Natural killer cell (primary cell): ENCODE data around the gene CNTN2. TPM values are rescaled to one million over a fixed set of nuclear protein-coding genes. Genes with fewer than 3 reads are reported as not detected.

ENCODE experiments used
- ATAC-seq, 3 donors: fragments of 150-1000 bp in 2 of 3; fragments of 200-7000 bp in 1 of 3; cut with Tn5 transposase; 1 replicate in 1 of 3; 2 replicates in 2 of 3; pipeline ENCODE4 v1.10.0; 2021; ENCODE audit warnings: mild to moderate bottlenecking in 2 of 3, moderate library complexity in 2 of 3
- DNase-seq, 2 donors: peaks; one replicate each; pipeline versions ENCODE4 v3.0.0 to v3.0.0-alpha.2; 2013 to 2021; ENCODE audit warnings: mixed read lengths in 1 of 2
- H3K27ac ChIP-seq: one replicate; pipeline ENCODE4 v1.5.1; 2013; ENCODE audit warnings: mild to moderate bottlenecking, low read length
- H3K27me3 ChIP-seq: one replicate; pipeline ENCODE4 v1.6.1; 2013; ENCODE audit warnings: low read length; ENCODE audit not compliant: control insufficient read depth, insufficient read depth
- H3K36me3 ChIP-seq: one replicate; pipeline ENCODE4 v1.6.1; 2013; ENCODE audit warnings: low read length; ENCODE audit not compliant: control insufficient read depth, insufficient read depth
- H3K4me1 ChIP-seq: one replicate; pipeline ENCODE4 v1.6.1; 2013; ENCODE audit warnings: low read length; ENCODE audit not compliant: control insufficient read depth, insufficient read depth
- H3K4me3 ChIP-seq: one replicate; pipeline ENCODE4 v1.5.1; 2013; ENCODE audit warnings: low read length
- H3K9me3 ChIP-seq: one replicate; pipeline ENCODE4 v1.6.1; 2013; ENCODE audit warnings: low read length; ENCODE audit not compliant: control insufficient read depth, insufficient read depth
- H3K27ac Mint-ChIP-seq, 2 donors: one replicate each; pipeline ENCODE4 v1.8.0; 2022; ENCODE audit warnings: mild to moderate bottlenecking in 2 of 2, mixed read lengths in 2 of 2, moderate library complexity in 1 of 2
- H3K27me3 Mint-ChIP-seq, 2 donors: one replicate each; pipeline ENCODE4 v1.8.0; 2022; ENCODE audit warnings: low read depth in 2 of 2, mixed read lengths in 2 of 2
- H3K36me3 Mint-ChIP-seq: one replicate; pipeline ENCODE4 v1.8.0; 2022; ENCODE audit warnings: mixed read lengths
- H3K4me1 Mint-ChIP-seq, 2 donors: one replicate each; pipeline ENCODE4 v1.8.0; 2022; ENCODE audit warnings: mixed read lengths in 2 of 2
- H3K4me3 Mint-ChIP-seq: one replicate; pipeline ENCODE4 v1.8.0; 2022; ENCODE audit warnings: mild to moderate bottlenecking, moderate library complexity, mixed read lengths
- H3K9me3 Mint-ChIP-seq, 2 donors: one replicate each; pipeline ENCODE4 v1.8.0; 2022; ENCODE audit warnings: mixed read lengths in 2 of 2
- CTCF ChIP-seq: fragments of 200-600 bp; IDR thresholded peaks from one replicate; pipeline ENCODE4 v1.8.0; 2022; ENCODE audit warnings: antibody characterized with exemption
- WGBS: methylation state at CpG from one replicate; pipeline ENCODE4 v1.1.7; 2013; ENCODE audit warnings: missing lambda C conversion rate; ENCODE audit not compliant: insufficient coverage; 5-methylcytosine and 5-hydroxymethylcytosine counted together
- intact Hi-C: fragments of 100-400 bp; cut with micrococcal nuclease; formaldehyde crosslinking; loops from one replicate; pipeline ENCODE4 v1.14.2; 2022
- total RNA-seq, 4 donors: library from RNA; stranded (reverse); fragments of 120-200 nt in 1 of 4; gene quantifications; one replicate each; pipeline versions ENCODE4 v1.2.3 to v1.2.4, GENCODE V29; 2013 to 2022

CNTN2 gene
- total RNA-seq, 3 donors from 2014 or later (not counting 1 experiment from before 2014, with no cell fraction given) = not detected

- intact Hi-C loops = loop anchor here (10.0 kb wide), 2 partner anchors 95 to 175 kb away; no protein-coding TSS in a partner anchor
- Mint-ChIP-seq H3K27ac (no peak overlapping the region), H3K4me3 (no peak overlapping the region), H3K9me3 (no peaks in the 10 kb centered on the region), H3K4me1 (no peaks in the 10 kb centered on the region), H3K36me3 (no peaks in the 10 kb centered on the region), H3K27me3 (peaks cover 0 to 4% of the 10 kb centered on the region in 2 donors)
- WGBS = 93% methylated on average over 42 of the region's 42 CpGs
- no peak for ATAC-seq
- no peak for DNase-seq
- Histone ChIP-seq H3K36me3 (no peaks in the 10 kb centered on the region), H3K4me3 (no peak overlapping the region), H3K27me3 (no peaks in the 10 kb centered on the region), H3K27ac (no peak overlapping the region), H3K9me3 (no peaks in the 10 kb centered on the region), H3K4me1 (no peaks in the 10 kb centered on the region)
- TF ChIP-seq CTCF = no peak
These were observed 26.5 kb downstream of the CNTN2 start for GRCh38 chr1:205069371-205070125.

GRCh38 chr1:205071028-205071409, 28.0 kb downstream of the CNTN2 start:
- Histone ChIP-seq H3K36me3 (no peaks in the 10 kb centered on the region), H3K27me3 (no peaks in the 10 kb centered on the region), H3K9me3 (no peaks in the 10 kb centered on the region), H3K4me3 (no peak overlapping the region), H3K4me1 (no peaks in the 10 kb centered on the region), H3K27ac (no peak overlapping the region)
- Mint-ChIP-seq H3K4me3 (no peak overlapping the region), H3K27ac (no peak overlapping the region), H3K36me3 (no peaks in the 10 kb centered on the region), H3K27me3 (peaks cover 0 to 4% of the 10 kb centered on the region in 2 donors), H3K9me3 (no peaks in the 10 kb centered on the region), H3K4me1 (no peaks in the 10 kb centered on the region)
- no peak for ATAC-seq
- TF ChIP-seq CTCF = no peak
- intact Hi-C loops = no loop called here
- DNase-seq = no peak
- 86% methylated on average over 2 of the region's 2 CpGs for WGBS

GRCh38 chr1:205071801-205072200, 28.8 kb downstream of the CNTN2 start:
- WGBS = 98% methylated on average over 12 of the region's 12 CpGs
- DNase-seq = no peak
- no peak overlapping the region for H3K27ac Mint-ChIP-seq

More at GRCh38 chr1:205071801-205072200, 28.8 kb downstream of the CNTN2 start:
- H3K27ac ChIP-seq = no peak overlapping the region
- Mint-ChIP-seq H3K4me3 (no peak overlapping the region), H3K4me1 (no peaks in the 10 kb centered on the region), H3K9me3 (no peaks in the 10 kb centered on the region), H3K27me3 (no peaks in the 10 kb centered on the region), H3K36me3 (no peaks in the 10 kb centered on the region)
- H3K4me3 ChIP-seq = no peak overlapping the region
- no peaks in the 10 kb centered on the region for H3K36me3 ChIP-seq
- TF ChIP-seq CTCF = no peak
- H3K9me3 ChIP-seq = no peaks in the 10 kb centered on the region
- ATAC-seq = no peak
- H3K4me1 ChIP-seq = no peaks in the 10 kb centered on the region
- no peaks in the 10 kb centered on the region for H3K27me3 ChIP-seq
- intact Hi-C loops = no loop called here
